AG08395 (cell line): ENCODE results near the gene COA4.
"Not testable (repeated sequence)": the region's sequence is repeated elsewhere in the genome, so short reads cannot be mapped to it uniquely, and the experiment has no call there.

Source experiments
- DNase-seq: peaks from one replicate; pipeline ENCODE4 v3.0.0; 2012; ENCODE audit warnings: mixed read lengths, low spot score

COA4 gene

GRCh38 chr11:73876424-73877310 is at the start of gene COA4, which contains the start of gene PAAF1:
COA4 (minus strand) TSS chr11:73876846; CDS start chr11:73873378, 3,468 bp downstream.
PAAF1 (plus strand) TSS chr11:73876999; CDS start chr11:73877022, 23 bp downstream.
- DNase-seq = peak; percentile 97

DNA sequence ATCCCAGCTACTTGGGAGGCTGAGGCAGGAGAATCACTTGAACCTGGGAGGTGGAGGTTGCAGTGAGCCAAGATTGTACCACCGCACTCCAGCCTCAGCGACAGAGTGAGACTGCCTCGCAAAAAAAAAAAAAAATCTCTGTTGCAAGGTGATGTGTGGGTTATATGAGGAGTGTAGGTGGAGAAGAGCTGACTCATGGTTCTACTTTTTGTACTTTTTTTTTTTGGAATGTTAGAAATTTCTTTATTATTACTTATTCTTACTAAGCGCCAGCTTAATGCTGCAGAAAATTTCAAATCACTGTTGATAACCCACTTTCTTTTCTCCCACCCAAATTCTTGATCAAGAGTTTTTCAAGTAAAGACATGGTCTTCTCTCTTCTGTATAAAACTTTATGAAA is 44.5 kb upstream of the COA4 start:
- no peak for DNase-seq

- no peak for DNase-seq
These were observed 39.8 kb upstream of the COA4 start for GRCh38 chr11:73916435-73916834.

GRCh38 chr11:73914284-73914683 is 37.6 kb upstream of the COA4 start:
- DNase-seq = no peak

DNA sequence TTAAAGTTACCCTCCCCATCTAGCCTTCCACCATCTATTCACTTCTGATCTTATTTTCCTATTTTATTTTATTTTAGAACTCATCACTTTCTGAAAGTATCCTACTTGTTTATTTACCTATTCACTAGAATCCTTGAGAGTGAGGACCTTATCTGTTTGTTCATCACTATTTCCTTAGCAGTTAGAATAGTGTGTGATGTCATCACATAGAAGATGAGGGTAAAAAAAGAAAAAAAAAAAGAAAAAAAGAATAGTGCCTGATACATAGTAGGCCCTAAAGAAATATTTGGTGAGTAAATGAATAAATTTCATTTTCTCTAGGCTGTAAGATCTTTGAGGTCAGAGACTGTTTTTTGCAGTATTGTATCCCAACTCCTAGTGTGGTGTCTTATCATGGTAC is 36.8 kb upstream of the COA4 start:
- no peak for DNase-seq

DNA sequence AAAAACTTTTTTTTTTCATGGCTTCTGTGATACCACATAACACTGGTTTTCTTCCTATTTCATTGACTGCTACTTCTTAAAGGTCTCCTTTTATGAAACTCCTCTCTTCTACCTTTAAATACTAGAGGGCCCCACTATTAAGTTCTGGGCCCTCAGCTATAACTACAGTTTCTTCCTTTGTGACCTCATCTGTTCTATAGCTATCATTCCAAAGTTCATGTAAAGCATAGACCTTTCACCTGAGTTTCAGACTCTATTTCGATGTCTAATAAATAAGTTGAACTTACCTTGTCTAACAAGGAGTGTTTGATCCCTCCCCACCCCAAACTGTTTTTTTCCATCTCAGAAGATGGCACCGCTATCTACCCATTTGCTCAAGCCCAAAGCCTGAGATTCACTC is 35.4 kb upstream of the COA4 start:
- no peak for DNase-seq

GRCh38 chr11:73907191-73907590 is 30.5 kb upstream of the COA4 start:
- peak; percentile 73 for DNase-seq

GRCh38 chr11:73902303-73902702 is 25.7 kb upstream of the COA4 start:
- no peak for DNase-seq

- DNase-seq = peak; percentile 55
These were observed 18.2 kb upstream of the COA4 start for GRCh38 chr11:73894725-73895335.

- DNase-seq = no peak
These were observed 16.4 kb upstream of the COA4 start for GRCh38 chr11:73893041-73893440.

DNA sequence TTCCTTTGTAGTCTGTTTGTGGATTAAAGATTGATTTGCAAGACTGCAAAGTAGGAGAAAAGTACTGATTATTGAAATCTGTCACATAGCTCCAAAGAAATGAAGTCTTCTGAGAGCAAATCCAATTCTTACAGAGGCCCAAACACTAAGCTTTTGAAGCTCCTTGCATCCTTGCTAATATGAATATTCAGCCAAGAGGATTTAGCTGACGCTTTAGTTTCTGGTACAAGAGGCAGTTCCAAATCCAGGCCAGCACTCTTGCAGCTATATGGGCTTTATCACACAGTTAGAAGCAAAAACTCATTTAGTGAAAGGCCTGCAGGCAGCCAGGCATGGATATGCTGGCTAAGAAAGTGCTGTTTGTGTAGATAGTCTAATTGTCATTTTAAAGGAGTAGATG is 12.9 kb upstream of the COA4 start:
- DNase-seq = no peak

DNA sequence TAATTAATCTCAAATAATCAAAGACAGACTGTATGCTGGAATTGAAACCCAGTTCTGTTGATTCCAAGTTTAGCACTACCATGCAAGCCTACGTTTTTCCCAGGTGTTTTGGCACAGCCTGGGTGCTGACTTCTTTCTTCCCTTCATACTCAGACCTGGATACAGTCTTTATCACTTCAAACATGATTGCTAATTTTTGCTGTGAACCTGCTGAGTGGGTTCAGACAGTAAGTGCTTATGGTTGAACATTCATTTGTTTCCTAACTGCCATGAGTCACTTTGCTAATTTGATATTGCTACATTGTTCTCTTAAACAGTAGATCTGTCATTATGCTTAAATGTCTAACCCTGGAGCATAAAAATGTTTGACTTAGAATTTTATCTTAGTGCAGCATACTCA is 12.4 kb upstream of the COA4 start:
- DNase-seq = no peak

- DNase-seq = no peak
These were observed 11.6 kb upstream of the COA4 start for GRCh38 chr11:73888244-73888643.

- DNase-seq = no peak
These were observed 7.2 kb upstream of the COA4 start for GRCh38 chr11:73883856-73884255.

GRCh38 chr11:73880449-73880848 is 3.8 kb upstream of the COA4 start:
- DNase-seq = not testable (repeated sequence)

GRCh38 chr11:73878771-73879170 is 2.1 kb upstream of the COA4 start:
- DNase-seq = no peak

DNA sequence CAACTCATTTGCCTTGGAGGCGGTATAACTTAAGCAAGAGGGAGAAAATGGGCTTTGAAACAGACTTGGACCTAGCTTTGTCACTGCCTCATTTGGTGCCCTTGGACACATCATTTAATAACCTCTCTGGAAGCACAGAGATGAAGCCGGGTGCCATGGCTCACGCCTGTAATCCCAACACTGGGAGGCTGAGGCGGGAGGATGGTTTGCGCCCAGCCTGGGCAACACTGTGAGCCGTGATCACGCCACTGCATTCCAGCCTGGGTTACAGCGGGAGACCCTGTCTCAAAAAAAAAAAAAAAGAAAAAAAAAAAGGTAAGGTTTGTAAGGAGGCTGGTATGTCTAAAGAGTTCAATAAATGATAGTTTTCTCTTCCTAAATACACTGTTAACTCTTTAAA is 806 bp downstream of the COA4 start:
- no peak for DNase-seq

GRCh38 chr11:73875380-73875779 is 1.3 kb downstream of the COA4 start:
- no peak for DNase-seq

DNA sequence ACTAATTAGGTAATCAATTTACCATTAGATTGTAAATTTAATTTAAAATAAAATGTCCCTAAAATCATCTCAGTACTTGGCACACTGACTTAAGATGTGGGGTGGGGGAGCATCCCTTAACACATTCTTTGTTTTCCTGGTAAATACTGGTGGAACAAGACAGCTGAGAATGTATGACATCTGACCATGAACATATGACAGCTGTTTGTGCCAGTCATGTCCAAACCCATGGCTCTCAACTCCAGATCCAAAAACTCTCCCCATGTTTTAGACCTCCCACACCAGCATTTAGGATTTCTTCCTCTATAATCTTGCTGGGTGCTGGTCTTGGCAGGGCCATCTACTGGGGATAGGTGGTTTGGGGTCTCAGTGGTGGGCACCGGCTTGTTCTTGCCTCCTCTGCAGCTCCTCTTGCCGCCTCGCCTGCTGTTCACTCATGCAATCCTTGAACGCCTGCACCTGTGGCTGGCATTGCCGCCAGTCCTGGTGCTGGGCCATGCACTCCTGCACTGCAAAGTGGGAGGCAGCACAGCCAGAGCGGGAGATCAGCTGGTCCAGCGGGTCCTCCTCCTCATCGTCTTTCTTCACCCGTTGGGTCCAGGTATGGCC is 3.8 kb downstream of the COA4 start:
- no peak for DNase-seq

- no peak for DNase-seq
These were observed 6.4 kb downstream of the COA4 start for GRCh38 chr11:73870261-73870660.

DNA sequence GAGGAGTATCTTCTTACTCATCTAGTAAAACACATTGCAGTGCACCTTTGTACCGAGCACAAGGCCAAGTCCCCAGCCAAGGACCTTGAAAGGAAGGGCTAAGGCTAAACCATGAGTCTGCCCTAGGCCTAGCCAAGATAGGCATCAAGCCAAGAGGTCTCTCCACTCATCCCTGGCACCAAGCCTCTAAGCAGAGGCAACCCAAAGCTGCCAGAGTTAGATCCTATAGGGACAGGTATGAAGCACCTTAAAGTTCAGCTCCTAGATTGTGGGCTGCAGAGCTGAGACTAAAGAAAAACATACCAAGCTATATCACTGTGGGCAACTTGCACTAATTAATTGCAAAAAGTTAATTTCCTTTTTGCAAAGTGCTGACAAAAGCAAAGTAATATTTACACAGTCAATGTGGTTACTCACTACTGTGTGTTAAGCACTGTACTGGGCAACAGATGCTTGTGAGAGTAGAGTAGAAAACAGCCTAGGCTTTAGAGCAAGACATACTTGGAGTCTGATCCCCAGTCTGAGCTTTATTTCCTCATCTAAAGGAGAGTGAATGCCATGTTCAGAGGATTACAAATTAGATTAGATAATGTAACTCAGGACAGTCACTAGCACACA is 7.2 kb downstream of the COA4 start:
- DNase-seq = no peak

GRCh38 chr11:73866586-73866996 is 10.1 kb downstream of the COA4 start:
- peak; percentile 71 for DNase-seq
